Prostate gland (tissue), 2 donors: ENCODE results near the gene RUNX3. TPM values are rescaled to one million over a fixed set of nuclear protein-coding genes. Genes with fewer than 3 reads are reported as not detected.

Experiments
- DNase-seq: peaks from one replicate; pipeline ENCODE4 v3.0.0-alpha.2; 2019; ENCODE audit warnings: low spot score
- H3K27ac ChIP-seq, 2 donors: fragments of 200-600 bp; sonication (generic); 2 replicates each; pipeline ENCODE4 v1.5.1; 2017 to 2019
- H3K27me3 ChIP-seq: fragments of 200-600 bp; sonication (generic); replicated peaks from 2 replicates; pipeline ENCODE4 v1.5.1; 2019; ENCODE audit not compliant: insufficient read depth
- H3K36me3 ChIP-seq, 2 donors: fragments of 200-600 bp; sonication (generic); 1 replicate in 1 of 2; 2 replicates in 1 of 2; pipeline versions ENCODE4 v1.5.1 to v1.8.1; 2017 to 2019
- H3K4me1 ChIP-seq: fragments of 200-600 bp; sonication (generic); replicated peaks from 2 replicates; pipeline ENCODE4 v1.5.1; 2019
- H3K4me3 ChIP-seq, 2 donors: fragments of 200-600 bp; sonication (generic); 2 replicates each; pipeline ENCODE4 v1.5.1; 2017 to 2019
- H3K9me3 ChIP-seq: fragments of 200-600 bp; sonication (generic); 2 replicates; pipeline ENCODE4 v1.5.1; 2017
- CTCF ChIP-seq, 4 experiments: fragments of 200-600 bp in 2 of 4; fragments of 450-650 bp in 2 of 4; sonication (generic) in 2 of 4; IDR thresholded peaks; 1 replicate in 3 of 4; 2 replicates in 1 of 4; pipeline ENCODE4 v1.5.1; 2016 to 2019; ENCODE audit warnings: antibody characterized with exemption in 4 of 4, mild to moderate bottlenecking in 2 of 4, moderate library complexity in 2 of 4
- POLR2A ChIP-seq: fragments of 450-650 bp; IDR thresholded peaks from one replicate; pipeline ENCODE4 v1.6.1; 2016; ENCODE audit warnings: antibody characterized with exemption, mild to moderate bottlenecking
- POLR2AphosphoS5 ChIP-seq: sonication (generic); formaldehyde crosslinking; IDR thresholded peaks from one replicate; pipeline ENCODE4 v1.6.1; 2017; ENCODE audit warnings: antibody characterized with exemption
- WGBS: methylation state at CpG from one replicate; pipeline ENCODE4 v1.1.5; 2018; 5-methylcytosine and 5-hydroxymethylcytosine counted together
- intact Hi-C: fragments of 100-400 bp; cut with DNase I; formaldehyde crosslinking; loops from one replicate; pipeline ENCODE4 v1.14.2; 2022
- total RNA-seq, 2 donors: library from RNA; depleted of rRNA; stranded (reverse); fragments of >200 nt; gene quantifications; one replicate each; pipeline ENCODE4 v1.1.0, GENCODE V29; 2016

Gene RUNX3
- total RNA-seq, 2 donors from 2014 or later = 2.5 to 3.4 TPM

- 3% methylated on average over 70 of the region's 129 CpGs for WGBS
- Histone ChIP-seq H3K27ac (peak overlapping the region; percentile 15 to 37), H3K4me3 (peak overlapping the region; percentile 22 to 24), H3K27me3 (peaks cover 46% of the 10 kb centered on the region), H3K36me3 (no peaks in the 10 kb centered on the region), H3K4me1 (no peaks in the 10 kb centered on the region), H3K9me3 (no peaks in the 10 kb centered on the region)
- TF ChIP-seq CTCF (IDR thresholded peaks at IDR 0.05) = no peak
- no peak for TF ChIP-seq POLR2AphosphoS5
- no peak for TF ChIP-seq POLR2A
- no peak for DNase-seq
- intact Hi-C loops = no loop called here
Observed at GRCh38 chr1:24929398-24930259, 447 bp downstream of the RUNX3 start.

DNA sequence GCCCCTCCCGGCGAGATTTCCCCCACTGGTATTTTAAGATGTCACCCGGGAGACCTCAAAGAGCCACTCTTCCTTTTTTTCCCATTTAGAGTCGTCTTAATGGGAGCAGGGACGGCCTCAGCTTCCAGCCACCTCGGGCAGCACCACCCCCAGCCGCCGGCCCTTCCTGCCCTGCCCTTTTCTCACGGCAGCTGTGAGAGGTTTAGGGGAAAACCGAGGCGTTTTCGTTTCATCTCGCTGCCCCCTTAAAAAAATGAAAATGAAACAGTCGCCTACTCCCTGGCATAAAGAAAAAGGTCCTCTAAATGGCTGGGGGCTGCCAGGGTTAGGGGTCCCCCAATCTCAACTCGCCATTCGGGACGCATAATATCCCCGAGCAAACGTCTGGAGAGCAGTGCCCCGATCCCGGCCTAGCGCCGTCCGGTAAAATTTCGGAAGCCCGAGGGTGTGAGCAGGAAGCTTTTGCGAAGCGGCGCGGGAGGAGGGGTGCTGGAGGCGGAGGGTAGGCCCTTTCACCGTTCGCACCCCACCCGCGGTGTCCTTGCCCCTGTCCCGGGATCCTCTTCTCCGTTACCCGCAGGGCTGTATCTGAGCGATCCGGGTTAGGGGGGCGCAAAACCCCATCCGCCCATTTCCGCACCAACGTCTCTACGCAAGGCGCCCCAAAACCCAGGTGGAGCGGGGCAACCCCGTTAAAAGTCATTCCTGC is 1.2 kb downstream of the RUNX3 start:
- Histone ChIP-seq H3K4me3 (peak overlapping the region; percentile 22 to 24), H3K9me3 (no peaks in the 10 kb centered on the region), H3K27ac (peak overlapping the region; percentile 15 to 37), H3K36me3 (no peaks in the 10 kb centered on the region), H3K27me3 (peaks cover 46% of the 10 kb centered on the region), H3K4me1 (no peaks in the 10 kb centered on the region)
- TF ChIP-seq POLR2A (no peak), POLR2AphosphoS5 (no peak), CTCF (IDR thresholded peaks at IDR 0.05) (no peak)
- intact Hi-C loops = no loop called here
- 6% methylated on average over 37 of the region's 48 CpGs for WGBS
- no peak for DNase-seq

- TF ChIP-seq CTCF (IDR thresholded peaks at IDR 0.05) (no peak), POLR2AphosphoS5 (no peak), POLR2A (no peak)
- WGBS = 18% methylated on average over 15 of the region's 15 CpGs
- intact Hi-C loops = no loop called here
- Histone ChIP-seq H3K36me3 (no peaks in the 10 kb centered on the region), H3K4me3 (peak overlapping the region in 1 of 2 donors; percentile 22), H3K4me1 (no peaks in the 10 kb centered on the region), H3K27ac (peak overlapping the region in 1 of 2 donors; percentile 15), H3K27me3 (peaks cover 43% of the 10 kb centered on the region), H3K9me3 (no peaks in the 10 kb centered on the region)
- DNase-seq = no peak
Observed at GRCh38 chr1:24927988-24928688, 1.9 kb downstream of the RUNX3 start.

DNA sequence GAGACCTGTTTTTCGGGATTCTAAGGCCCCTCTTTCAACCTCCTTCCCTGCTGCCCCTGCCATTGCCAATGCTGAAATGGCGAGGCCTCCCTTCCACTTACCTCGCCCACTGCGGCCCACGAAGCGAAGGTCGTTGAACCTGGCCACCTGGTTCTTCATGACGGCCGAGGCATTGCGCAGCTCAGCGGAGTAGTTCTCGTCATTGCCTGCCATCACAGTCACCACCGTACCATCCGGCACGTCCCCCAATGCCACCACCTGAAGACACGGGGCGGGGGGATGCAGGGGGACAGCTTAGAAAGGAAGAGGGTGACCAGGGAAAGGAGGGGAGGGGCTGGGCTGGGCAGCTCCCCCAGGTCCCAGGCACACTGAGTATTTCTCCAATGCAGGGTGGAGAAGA is 2.6 kb downstream of the RUNX3 start:
- peaks cover 37% of the 10 kb centered on the region for H3K27me3 ChIP-seq
- DNase-seq = no peak
- intact Hi-C loops = no loop called here
- no peaks in the 10 kb centered on the region for H3K4me1 ChIP-seq
- H3K27ac ChIP-seq = no peak overlapping the region
- H3K4me3 ChIP-seq = no peak overlapping the region
- WGBS = 52% methylated on average over 17 of the region's 17 CpGs
- no peaks in the 10 kb centered on the region for H3K9me3 ChIP-seq
- TF ChIP-seq POLR2AphosphoS5 (no peak), POLR2A (no peak), CTCF (IDR thresholded peaks at IDR 0.05) (no peak)
- no peaks in the 10 kb centered on the region for H3K36me3 ChIP-seq
